Activated T-cell treated with anti-CD3 and anti-CD28 coated beads, Interleukin-2, amount 50 U/mL, for 1 hour (primary cell): ENCODE results near the gene SLCO2B1.
A peak's percentile ranks its signal among the peaks of the same experiment; 100 is the strongest.

Source experiments
- DNase-seq: peaks from one replicate; pipeline ENCODE4 v3.0.0-alpha.2; 2020

Gene SLCO2B1

DNA sequence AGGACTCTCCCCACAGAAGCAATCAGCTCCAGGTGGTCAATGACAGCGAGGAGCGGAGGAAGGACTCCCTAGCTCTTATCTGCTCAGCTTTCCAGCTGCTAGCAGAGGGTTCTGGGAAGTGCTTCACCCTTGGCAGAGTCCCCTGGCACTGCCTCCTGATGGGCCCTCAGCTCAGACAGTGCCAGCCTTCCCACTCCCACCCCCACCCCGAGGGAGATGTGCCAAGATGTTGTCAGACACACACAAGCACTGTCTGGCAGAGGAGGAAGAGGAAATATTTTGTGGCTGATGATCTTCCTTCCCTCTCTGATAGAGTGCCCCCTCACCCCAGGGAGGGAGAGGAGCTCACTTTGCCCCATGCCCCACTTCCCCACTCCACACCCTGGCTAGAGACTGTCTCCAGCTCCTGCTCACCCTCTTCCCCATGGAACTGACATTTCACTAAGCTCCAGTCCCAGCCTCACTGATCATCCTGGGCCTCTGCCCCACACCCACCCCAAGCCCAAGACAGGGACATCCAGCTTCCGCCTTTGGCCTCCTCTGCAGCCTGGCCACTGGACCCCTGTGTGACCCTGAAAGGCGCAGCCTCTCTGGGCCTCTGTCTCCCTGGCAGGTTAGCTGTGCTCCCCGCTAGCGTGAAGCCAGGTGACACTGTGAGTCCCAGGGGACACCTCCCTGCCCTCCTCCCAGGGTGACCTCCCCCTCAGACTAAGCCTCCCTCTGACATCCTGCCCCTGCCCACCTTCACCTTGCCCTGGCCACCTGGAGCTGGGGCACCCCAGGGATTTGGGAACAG, 44.5 kb downstream of the SLCO2B1 start:
- no peak for DNase-seq

DNA sequence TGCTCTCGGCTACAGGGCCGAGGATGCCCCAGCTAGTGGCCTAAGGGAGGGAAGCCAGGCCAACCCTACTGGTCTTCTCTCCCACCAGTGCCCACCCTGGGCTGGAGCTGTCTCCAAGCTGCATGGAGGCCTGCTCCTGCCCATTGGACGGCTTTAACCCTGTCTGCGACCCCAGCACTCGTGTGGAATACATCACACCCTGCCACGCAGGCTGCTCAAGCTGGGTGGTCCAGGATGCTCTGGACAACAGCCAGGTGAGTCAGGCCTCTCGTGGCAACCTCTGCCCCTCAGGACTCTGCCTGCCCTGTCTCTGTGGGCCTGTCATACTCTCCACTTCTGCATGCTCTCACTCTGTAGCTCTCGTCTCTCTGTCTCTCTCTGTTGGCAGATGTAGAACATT, 45.5 kb downstream of the SLCO2B1 start:
- no peak for DNase-seq

DNA sequence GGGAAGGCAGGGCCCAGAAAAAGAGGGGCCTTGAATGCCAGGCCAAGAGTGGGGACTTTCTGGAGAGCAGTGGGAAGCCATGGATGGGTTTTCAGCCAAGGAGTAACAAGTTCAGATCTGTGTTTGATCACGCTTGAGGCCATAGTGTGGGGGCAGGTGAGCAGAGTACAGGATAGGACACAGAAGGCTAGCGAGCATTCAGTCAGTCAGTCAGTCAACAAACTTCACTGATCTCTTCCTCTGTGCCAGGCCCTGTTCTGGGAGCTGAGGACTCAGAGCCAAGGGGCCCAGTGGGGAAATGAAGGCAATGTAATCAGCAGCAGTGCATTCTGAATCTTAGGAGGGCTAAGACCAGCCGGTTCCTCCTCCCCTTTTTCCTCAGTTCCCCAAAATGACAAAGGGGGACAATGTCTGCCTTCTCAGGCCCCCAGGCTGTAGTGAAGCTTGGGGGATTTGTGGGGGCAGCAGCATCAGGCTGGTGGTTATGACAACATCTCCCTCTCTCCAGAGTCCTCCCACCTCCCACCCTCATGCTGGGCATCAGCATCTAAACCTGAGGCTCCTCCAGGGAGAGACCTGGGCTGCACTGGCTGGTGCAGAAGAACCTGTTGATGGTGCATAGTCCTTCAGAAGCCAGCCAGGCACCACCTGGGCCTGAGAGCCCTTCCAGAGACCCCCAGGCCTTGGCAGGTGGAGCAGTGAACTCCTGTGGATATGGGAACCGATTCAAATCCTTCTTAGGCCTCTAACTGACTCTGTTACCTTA, 46.8 kb downstream of the SLCO2B1 start:
- DNase-seq, result no peak

DNA sequence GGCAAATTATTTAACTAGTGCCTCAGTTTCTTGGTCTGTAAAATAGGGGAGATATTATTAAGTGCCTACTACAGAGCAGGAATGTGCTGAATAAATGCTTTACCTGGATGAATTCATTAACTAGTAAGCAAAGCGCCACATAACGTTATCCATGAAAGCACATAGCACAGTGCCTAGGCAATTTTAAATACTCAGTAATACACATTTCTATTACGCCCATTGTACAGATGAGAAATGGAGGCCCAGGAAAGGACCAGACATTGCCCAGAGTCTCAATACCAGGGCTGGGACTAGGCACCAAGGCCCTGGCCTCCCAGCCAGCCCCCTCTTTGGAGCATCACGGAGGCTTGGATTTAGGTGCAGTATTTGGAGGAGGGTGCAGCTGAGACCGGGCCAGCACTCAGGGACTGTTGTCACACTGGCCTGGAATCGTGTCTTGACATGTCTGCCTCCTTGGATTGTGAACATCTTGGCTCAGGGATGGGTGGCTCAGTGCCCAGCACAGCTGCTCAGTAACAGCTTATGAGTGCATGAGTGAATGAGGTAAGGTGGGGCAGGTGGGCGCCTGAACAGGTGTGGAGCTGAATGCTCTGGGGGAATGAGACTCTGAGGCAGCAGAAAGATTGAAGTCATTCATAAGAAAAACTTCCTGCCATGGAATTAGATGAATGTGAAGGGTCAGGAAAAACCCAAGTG, 47.5 kb downstream of the SLCO2B1 start:
- no peak for DNase-seq

DNA sequence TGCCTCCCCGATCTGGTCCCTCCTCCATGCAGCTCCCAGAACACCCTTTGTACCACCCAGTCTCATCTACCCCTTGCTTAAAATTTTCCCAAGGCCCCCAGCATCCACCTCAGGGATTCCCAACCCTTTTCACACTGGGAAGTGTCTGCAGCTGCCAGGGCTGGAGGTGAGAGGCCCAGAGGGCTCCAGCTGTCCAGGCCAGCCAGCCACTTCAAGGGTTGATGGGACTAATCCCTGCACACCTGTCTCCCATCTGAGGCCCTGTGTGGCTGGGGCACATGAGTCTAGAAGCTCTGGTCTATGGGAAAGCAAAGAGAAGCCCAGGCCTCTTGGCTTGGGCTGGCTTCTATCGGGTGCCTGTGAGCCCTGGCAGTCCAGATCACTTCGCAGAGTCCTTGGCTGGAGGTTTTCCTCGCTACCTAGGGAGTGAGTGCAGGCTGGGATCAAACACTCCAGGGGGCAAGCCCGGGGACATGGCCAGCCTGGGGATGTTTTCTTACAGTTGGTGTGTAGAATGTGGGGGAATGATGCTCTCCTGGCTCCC, 48.6 kb downstream of the SLCO2B1 start:
- no peak for DNase-seq

DNA sequence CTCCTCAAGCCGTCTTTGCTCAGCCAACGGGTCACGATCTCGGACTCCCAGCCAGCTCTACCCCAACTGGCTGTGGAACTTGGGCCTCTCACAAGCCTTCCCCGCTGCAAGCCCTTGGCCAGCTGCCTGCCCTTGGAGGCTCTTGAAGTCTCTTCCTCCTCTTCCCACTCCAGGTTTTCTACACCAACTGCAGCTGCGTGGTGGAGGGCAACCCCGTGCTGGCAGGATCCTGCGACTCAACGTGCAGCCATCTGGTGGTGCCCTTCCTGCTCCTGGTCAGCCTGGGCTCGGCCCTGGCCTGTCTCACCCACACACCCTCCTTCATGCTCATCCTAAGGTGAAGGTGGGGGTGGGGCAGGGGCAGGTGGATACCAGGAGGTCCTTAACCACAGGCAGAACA, 49.1 kb downstream of the SLCO2B1 start:
- DNase-seq, result no peak

DNA sequence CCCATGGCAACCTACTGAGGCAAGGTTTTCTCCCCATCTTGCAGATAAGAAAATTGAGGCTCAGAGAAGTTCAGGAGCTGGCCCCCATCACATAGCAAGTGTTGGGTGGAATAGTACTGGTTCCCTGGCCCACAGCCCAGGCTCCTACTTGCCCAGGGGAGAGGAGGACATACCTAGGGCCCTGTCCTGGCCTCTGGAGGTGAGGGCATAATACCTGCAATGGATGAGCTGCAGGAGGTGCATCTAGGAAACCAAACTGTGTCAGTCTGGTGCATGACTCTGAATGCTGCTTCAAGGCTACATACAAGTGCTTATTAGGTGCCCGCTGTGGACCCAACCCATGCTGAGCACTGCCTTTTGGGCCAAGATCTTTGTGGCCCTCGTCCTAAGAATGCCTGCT, 49.6 kb downstream of the SLCO2B1 start:
- DNase-seq, result no peak

DNA sequence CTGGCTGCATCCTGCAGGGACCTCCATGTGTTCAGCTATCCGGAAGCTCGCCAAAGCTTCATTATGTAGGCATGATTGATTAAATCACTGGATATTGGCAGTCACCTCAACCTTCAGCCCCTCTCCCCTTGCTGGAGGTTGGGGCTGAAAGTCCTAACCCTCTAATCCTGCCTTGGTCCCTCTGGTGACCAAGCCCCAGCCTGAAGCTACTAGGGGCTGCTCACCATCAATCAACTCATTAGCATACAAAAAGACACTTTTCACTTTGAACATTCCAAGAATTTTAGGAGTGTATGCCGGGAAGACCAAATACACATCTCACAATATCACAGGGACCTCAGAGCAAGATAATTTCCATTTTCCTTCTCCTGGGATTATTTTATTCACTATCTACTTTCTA, 50.9 kb downstream of the SLCO2B1 start:
- no peak for DNase-seq

DNA sequence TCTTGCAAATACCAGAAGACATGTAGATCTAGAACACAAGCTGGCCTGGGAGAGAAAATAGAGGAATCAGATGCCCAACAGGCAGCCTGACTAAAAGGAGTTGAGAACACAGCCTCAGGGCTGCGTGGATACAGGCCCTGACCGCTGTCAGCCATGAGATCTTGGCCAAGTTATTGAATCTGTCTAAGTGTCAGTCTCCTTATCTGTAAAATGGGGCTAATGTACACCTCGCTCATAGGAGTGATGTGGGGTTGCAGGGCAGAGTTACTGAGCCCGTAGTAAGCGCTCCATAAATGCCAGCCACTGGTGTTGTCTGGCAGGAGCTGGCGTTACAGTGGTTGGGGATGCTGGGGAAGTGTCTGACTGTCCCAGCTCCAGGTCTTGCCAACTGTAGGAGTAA, 51.3 kb downstream of the SLCO2B1 start:
- DNase-seq, result no peak

DNA sequence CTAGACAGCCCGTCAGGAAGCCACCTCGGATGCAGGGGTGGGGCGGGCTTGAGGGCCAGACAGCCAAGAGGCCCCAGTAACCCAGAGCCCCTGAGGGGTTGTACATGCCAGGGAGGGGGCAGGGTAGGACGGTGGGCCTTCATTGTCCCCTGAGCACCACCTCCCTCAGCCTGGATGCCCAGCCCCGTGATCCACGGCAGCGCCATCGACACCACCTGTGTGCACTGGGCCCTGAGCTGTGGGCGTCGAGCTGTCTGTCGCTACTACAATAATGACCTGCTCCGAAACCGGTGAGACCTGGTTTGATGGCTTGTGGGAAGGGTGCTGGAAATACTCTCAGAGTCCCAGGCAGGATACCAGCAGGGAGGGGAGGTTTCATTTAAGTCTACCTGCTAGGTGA, 52.2 kb downstream of the SLCO2B1 start:
- DNase-seq, result no peak

DNA sequence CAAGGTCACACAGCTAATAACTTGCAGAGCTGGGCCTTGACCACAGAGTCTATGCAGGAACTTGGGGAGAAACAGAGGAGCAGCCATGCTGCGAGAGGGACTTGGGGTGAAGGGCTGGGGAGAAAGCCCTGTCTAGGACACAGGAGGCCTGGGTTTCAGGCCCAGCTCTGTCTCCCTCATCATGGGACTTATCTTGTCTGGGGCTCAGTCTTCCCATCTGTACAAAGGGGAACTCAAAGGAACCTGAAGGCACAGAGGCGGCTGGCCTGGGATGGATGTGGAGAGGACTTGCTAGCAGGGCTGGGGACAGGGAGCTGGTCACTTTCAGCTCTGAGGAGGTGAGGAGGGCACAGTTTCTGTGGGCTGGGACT, 52.7 kb downstream of the SLCO2B1 start:
- no peak for DNase-seq

DNA sequence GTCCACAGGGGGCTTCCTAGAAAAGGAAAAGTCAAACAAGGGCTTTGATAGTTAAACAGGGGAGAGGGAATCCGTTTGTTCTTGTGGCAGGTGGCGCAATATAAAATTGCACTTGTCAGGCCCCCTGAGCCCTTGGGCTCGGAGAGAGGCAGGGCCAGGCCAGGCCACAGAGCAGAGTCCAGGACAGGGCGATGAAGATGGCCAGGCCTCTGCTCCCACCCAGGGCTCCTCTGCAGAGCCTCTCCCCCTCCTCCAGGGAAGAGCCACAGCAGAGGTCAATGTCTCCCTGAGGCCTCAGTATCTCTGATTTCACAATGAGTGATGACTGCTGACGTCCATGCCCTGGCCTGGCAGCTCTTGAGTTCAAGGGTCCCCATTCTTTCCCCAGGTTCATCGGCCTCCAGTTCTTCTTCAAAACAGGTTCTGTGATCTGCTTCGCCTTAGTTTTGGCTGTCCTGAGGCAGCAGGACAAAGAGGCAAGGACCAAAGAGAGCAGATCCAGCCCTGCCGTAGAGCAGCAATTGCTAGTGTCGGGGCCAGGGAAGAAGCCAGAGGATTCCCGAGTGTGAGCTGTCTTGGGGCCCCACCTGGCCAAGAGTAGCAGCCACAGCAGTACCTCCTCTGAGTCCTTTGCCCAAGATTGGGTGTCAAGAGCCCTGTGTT, 53.2 kb downstream of the SLCO2B1 start:
- DNase-seq, result no peak

DNA sequence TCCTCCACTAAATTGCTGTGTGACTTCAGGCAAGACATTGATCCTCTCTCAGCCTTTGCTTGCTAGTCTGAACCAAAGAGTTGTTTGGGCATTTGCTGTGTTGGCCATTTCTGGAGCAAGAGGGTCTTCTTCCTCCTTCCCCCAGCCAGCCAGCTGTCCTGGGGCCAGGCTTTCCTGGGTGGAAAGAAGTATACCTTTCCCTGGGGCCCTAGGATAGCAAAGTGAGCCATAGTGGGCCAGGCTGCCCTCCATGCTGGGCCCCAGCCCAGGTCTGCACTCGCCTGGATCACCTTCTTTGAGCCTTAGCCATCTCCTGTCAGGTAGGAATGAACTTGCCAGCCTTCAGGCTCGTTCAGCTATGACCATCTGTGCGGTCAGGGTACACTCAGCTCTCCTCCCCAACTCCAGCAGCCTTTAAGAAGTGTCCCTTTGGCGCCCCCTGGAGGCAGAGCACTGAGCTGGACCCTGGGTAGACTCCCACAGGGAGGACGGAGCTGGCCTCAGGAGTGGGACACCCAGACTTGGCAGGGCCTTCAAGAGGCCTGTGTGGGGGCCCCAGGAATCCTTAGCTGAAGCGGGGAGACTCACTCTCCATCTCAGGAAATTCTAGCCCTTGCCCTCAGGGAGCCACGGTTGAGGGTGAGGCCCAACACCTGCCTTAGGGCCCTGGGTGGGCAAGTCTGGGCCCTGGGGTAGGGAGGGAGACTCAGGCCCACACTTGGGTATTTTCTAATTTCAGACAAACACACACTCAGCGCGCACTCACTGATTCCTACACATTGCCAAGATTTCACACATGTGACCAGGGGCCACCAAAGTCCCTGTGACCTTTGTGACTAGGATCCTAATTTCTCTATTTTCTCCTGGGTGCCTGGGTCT, 54.0 kb downstream of the SLCO2B1 start:
- DNase-seq, result peak; percentile 82

DNA sequence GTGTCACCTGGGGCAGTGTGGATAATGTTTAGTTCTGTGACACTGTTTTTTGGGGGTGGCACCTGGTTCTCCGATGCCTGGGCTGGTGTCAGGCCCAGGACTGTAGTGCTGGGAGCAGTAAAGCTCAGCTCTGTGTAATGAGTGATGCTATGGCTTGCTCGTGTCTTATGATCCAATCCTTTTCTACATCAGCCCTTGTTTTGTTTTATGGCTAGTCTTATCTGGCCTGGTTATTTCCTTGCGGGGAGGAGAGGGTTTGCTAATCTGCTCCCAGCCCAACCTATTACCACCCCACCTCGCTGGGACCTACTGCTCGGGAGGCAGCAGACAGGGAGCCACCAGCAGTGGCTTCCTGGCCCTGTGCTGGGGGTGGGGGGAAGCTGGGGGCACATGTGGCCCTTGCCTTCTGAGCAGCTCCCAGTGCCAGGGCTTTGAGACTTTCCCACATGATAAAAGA, 54.7 kb downstream of the SLCO2B1 start:
- DNase-seq, result no peak

DNA sequence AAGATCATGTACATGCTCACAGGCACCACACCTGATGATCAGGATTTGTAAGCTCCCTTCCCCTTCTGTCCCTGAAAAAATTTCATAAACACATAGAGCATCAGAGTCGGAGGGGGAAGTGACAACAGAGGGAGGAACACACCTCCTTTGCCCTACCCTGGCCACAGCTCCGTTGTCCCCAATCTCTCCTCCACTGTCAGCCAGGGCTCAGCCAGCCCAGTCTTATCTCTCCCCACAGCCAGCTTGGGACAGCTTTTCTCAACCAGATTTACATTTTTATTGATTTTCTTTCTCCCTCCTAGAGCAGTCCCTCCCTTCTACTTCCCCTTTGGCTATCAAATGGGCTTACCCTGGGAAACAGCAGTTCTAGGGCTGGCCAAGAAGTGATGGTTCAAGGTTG, 57.5 kb downstream of the SLCO2B1 start:
- DNase-seq, result no peak

DNA sequence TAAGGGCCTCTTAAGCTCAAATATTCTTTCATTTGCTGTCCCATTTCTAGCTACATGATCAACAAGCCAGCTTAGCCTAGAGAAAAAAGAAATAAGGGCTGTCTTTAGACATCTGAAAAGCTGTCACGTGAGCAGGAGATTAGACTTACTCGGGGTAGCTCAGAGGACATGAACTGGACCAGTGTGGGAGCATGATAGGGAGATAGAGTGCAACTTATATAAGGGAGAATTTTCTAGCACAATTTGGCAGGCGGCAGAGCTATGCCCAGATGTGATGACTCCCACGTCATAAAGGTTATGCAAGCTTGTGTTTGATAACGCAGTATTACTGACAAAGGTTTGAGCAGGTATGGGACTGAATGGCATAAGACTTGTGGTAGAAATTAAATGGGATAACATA, 61.5 kb downstream of the SLCO2B1 start:
- DNase-seq, result no peak

DNA sequence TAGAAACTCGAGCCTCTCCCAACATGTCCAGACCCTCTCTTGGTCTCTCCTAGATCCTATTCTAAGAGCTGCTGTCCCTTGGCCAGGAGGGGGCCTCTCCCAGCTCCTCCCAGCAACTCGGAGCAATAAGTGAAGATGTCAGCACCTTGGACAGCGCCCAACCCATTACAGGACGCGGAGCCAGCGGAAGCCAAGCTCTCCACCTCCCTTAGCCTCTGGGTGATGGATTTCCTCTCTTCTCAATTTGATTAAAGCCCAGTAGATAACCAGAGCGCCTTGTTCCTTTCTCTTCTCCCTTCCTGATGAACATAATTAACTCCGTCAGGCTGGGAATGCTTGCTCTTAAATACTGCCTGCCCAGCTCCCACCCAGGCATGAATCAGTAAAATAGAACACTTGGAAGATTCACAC, 63.5 kb downstream of the SLCO2B1 start:
- peak; percentile 70 for DNase-seq

DNA sequence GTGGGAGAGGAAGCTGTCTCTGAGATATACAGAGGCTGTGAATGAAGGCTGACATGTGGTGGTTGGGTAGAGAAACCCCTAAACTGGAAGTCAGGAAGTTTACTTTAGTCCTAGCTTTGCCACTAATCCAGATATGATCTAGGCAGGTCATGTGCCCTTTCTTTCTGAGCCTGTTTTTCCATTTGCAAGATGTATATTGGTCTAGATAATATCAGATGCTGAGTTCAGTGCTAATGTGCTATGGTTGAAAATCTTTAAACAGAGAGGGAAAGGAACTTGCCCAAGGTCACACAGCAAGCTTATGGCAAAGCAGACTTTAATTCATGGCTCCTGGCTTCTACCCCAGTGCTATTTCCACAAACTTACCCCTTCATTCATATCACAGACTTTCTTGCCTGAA, 63.9 kb downstream of the SLCO2B1 start:
- no peak for DNase-seq

DNA sequence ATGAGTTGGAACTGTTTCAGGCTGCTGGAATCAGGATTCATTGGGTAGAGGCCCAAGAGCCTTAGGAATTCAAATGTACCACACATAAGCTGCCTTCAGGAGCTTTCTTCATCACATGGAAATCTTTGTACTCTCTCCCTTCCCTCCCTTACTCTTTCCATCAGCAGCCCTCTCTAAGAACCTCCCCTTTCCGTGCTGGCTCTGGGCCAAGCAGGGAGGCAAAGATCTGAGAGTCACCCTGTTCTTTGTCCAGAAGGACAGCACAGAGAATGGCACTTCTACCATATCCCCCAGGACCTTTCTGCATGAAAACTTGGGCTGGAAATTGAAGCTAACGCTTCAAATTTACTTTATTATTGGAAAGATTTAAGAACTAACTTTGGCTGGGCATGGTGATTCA, 69.0 kb downstream of the SLCO2B1 start:
- no peak for DNase-seq

DNA sequence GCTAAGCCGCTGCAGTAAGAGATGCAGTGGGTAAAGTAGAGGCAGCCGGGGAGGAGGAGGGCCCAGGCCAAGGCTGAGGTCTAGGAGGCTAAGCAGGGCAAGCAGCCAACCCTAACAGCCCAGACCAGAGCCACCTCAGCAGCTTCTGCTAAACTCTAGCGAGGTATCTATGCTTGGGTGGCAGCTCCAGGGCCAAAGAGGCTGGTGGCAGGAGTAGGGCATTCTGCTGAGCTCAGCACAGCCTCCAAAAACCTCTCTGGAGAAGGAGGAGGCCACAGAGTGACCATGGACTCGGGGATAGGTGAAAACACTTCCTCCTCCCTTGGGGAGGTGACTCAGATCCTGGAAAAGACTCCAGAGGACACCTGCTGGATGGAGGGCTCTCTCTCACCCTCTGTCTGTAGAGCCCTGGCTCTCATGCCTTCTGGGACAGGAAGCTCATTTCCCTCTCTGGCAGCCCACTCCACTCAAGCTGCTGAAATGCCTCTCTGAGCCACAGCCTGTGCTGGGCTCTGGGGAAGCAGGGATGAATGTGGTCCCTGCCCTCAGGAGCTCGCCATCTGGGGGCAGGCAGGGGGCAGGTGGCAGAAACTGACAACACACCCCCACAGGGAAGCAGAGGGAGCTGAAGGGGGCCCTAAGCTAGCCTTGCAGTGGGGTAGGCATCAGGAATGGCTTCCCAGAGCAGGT, 73.2 kb downstream of the SLCO2B1 start:
- DNase-seq, result no peak

DNA sequence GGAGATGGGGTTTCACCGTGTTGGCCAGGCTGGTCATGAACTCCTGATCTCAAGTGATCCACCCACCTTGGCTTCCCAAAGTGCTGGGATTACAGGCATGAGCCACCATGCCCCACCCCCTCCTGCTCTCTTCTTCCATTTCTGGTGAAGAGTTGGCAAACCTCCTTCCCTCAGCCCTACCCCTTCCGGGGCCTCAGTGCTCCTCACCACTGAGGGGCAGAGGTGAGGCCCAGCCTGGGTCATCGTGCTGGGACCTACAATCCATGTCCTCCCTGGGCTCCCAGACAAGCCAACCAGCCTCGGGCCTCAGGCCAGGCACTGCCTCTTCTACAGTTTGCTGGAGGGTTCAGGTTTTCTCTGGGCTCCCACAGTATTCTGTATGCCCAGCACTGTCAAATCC, 74.9 kb downstream of the SLCO2B1 start:
- DNase-seq, result no peak
